HEK293T (cell line): ENCODE results near the gene NOTCH1.

Experiments
- CTCF ChIA-PET: fragments of 350-600 bp; formaldehyde crosslinking; extraction: SDS; loops from one replicate; lab custom pipeline; 2021; ENCODE audit warnings: antibody characterized with exemption, inconsistent platforms; lab: Yijun Ruan, JAX
- POLR2A ChIA-PET: fragments of 350-600 bp; formaldehyde crosslinking; extraction: SDS; loops from one replicate; lab custom pipeline; 2020; ENCODE audit warnings: antibody characterized with exemption, inconsistent platforms; lab: Yijun Ruan, JAX
- DNase-seq: peaks from one replicate; pipeline ENCODE4 v3.0.0; 2012; ENCODE audit warnings: mixed read lengths; ENCODE audit errors: extremely low spot score
- ARNT ChIP-seq: fragments of 450-650 bp; IDR thresholded peaks from 2 replicates; pipeline ENCODE4 v1.6.1; 2017; ENCODE audit warnings: mild to moderate bottlenecking
- BHLHE40 ChIP-seq: fragments of 450-650 bp; IDR thresholded peaks from 2 replicates; pipeline ENCODE4 v1.6.1; 2016; ENCODE audit warnings: mild to moderate bottlenecking, moderate library complexity, borderline replicate concordance
- CTBP1 ChIP-seq: fragments of 450-650 bp; IDR thresholded peaks from 2 replicates; pipeline ENCODE4 v1.6.1; 2016; ENCODE audit warnings: borderline replicate concordance
- ELF4 ChIP-seq: fragments of 450-650 bp; IDR thresholded peaks from 2 replicates; pipeline ENCODE4 v1.6.1; 2017; ENCODE audit warnings: antibody characterized with exemption
- FOXA1 ChIP-seq: fragments of 450-650 bp; IDR thresholded peaks from 2 replicates; pipeline ENCODE4 v1.6.1; 2016; ENCODE audit warnings: mild to moderate bottlenecking
- FOXK2 ChIP-seq: fragments of 450-650 bp; IDR thresholded peaks from 2 replicates; pipeline ENCODE4 v1.6.1; 2016; ENCODE audit warnings: mild to moderate bottlenecking
- FOXM1 ChIP-seq: fragments of 450-650 bp; IDR thresholded peaks from 2 replicates; pipeline ENCODE4 v1.6.1; 2017; ENCODE audit warnings: mild to moderate bottlenecking, borderline replicate concordance
- HDGF ChIP-seq: fragments of 450-650 bp; IDR thresholded peaks from 2 replicates; pipeline ENCODE4 v1.6.1; 2017; ENCODE audit warnings: antibody characterized with exemption, borderline replicate concordance
- L3MBTL2 ChIP-seq: fragments of 450-650 bp; conservative IDR thresholded peaks from 2 replicates; pipeline ENCODE4 v1.6.1; 2016; ENCODE audit warnings: mild to moderate bottlenecking
- LEF1 ChIP-seq: fragments of 450-650 bp; IDR thresholded peaks from 2 replicates; pipeline ENCODE4 v1.6.1; 2017; ENCODE audit warnings: mild to moderate bottlenecking, borderline replicate concordance
- NFRKB ChIP-seq: fragments of 450-650 bp; IDR thresholded peaks from 2 replicates; pipeline ENCODE4 v1.6.1; 2016; ENCODE audit warnings: mild to moderate bottlenecking, moderate library complexity
- PKNOX1 ChIP-seq: fragments of 450-650 bp; IDR thresholded peaks from 2 replicates; pipeline ENCODE4 v1.6.1; 2016
- SP1 ChIP-seq: fragments of 450-650 bp; IDR thresholded peaks from 2 replicates; pipeline ENCODE4 v1.6.1; 2017
- SUZ12 ChIP-seq: fragments of 450-650 bp; IDR thresholded peaks from 2 replicates; pipeline ENCODE4 v1.6.1; 2016; ENCODE audit warnings: mild to moderate bottlenecking
- TARDBP ChIP-seq: fragments of 450-650 bp; IDR thresholded peaks from 2 replicates; pipeline ENCODE4 v1.6.1; 2016
- ZNF384 ChIP-seq: fragments of 450-650 bp; IDR thresholded peaks from 2 replicates; pipeline ENCODE4 v1.6.1; 2016

The NOTCH1 gene

GRCh38 chr9:136566901-136567300 lies 21.1 kb upstream of the NOTCH1 start:
- no peak for DNase-seq
- ChIA-PET POLR2A (no interaction called here), CTCF (no interaction called here)
- TF ChIP-seq FOXA1 (no peak), NFRKB (no peak), FOXM1 (no peak), LEF1 (no peak), SP1 (no peak), TARDBP (no peak), ELF4 (no peak), ZNF384 (no peak), L3MBTL2 (no peak), ARNT (no peak), BHLHE40 (no peak), CTBP1 (no peak), SUZ12 (no peak), FOXK2 (no peak), HDGF (no peak), PKNOX1 (no peak)

DNA sequence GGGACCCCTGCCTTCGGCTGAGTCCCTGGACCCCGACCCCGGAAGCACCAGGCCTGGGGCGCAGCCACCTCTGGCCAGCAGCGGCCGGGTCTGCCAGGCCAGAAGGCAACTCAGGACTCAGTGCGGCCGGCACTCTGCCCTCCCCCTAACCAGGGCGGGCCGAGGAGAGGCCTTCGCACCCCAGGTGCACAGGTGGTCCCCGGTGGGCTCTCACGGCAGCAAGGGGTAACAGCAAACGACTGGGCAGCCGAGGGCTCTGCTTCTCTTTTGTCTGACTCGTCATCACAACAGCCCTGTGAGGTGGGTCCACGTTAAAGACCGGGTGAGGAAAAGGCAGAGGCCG lies 20.7 kb upstream of the NOTCH1 start:
- DNase-seq, result no peak
- no peak for TF ChIP-seq HDGF
- TF ChIP-seq LEF1, result no peak
- no peak for TF ChIP-seq ARNT
- TF ChIP-seq NFRKB, result no peak
- TF ChIP-seq FOXK2, result no peak
- TF ChIP-seq SP1, result no peak
- TF ChIP-seq TARDBP, result no peak
- TF ChIP-seq SUZ12, result no peak
- no peak for TF ChIP-seq ELF4
- TF ChIP-seq FOXM1, result no peak
- TF ChIP-seq L3MBTL2, result no peak
- TF ChIP-seq PKNOX1, result no peak
- TF ChIP-seq ZNF384, result no peak

GRCh38 chr9:136565715-136566552 lies 20.1 kb upstream of the NOTCH1 start:
- TF ChIP-seq L3MBTL2, result no peak
- ChIA-PET POLR2A (no interaction called here), CTCF (no interaction called here)
- DNase-seq, result no peak

More for the DNA sequence above, 20.7 kb upstream of the NOTCH1 start:
- ChIA-PET CTCF (no interaction called here), POLR2A (no interaction called here)

DNA sequence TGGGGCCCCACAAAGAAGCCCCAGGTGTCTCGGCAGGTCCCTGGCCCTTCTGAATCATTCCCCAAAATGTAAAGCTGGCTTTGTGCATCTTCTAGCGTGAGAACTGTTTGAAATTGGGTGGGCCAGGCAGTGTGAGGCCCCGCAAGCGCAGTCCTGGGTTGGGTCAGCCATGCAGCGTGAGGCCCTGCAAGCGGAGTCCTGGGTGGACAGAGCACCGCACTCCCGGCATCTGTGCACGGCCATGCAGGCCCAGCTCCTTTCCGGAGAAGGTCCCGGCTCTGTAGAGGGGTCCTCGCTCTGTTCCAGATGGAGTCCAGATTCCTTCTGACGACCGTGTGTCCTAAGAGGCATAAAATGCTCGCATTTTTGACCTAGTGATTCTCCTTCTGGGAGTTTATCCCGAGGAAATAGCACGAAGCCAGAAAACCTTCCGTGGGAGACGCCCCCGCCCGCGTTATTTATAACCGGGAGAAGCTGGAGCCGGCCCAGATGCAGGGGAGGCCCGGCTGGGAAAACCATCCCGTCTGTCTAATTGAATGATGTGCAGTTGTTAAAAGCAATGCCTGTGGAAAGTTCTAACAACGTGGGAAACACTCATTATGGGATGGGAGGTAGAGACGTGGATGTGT lies 19.4 kb upstream of the NOTCH1 start:
- DNase-seq, result no peak
- TF ChIP-seq BHLHE40 (no peak), HDGF (no peak)
- ChIA-PET POLR2A (no interaction called here), CTCF (no interaction called here)

GRCh38 chr9:136564379-136564988 lies 18.6 kb upstream of the NOTCH1 start:
- POLR2A ChIA-PET, result no interaction called here
- DNase-seq, result no peak
- TF ChIP-seq FOXM1, result no peak
- TF ChIP-seq TARDBP, result no peak
- no peak for TF ChIP-seq ELF4
- TF ChIP-seq ARNT, result no peak
- CTCF ChIA-PET, result interaction anchor here (1.0 kb wide), 1 partner anchor 76 kb away, joined by 4 read pairs; no protein-coding TSS in a partner anchor

DNA sequence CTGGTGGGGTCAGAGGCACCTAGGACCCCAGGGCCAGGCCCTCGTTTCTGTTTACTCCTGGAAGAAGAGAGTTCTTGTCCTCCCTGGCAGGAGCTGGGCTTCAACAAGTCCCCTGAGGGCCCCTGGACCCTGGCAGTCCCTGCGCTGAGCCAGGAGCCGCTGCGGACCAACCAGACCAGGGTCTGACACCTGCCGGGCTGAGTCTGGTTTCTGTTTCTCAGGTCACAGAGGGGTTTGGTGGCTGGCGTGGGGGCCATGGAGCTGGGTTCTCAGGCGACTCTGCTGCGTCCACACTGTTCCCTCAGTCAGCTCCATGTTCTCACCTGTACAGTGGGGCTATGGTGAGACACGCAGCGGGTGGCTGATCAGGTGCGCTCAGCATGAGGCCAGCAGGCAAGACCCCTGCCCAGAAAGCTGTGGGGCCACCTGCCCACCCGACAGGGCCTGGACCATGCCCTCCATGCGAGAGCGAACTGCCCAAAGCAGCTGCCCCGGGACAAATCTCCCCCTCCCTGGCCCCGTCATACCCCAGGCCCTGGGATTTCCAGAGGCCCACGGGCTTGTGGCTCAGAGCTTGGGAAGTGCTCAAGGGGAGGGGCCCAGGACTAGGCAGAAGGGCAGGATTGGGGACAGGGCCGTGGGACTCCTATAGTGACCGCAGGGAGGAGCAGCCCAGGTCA lies 17.9 kb upstream of the NOTCH1 start:
- TF ChIP-seq TARDBP (no peak), SP1 (no peak), L3MBTL2 (no peak), ELF4 (no peak), FOXA1 (no peak), CTBP1 (no peak), ARNT (no peak), LEF1 (no peak)
- CTCF ChIA-PET, result interaction anchor here (1.0 kb wide), 1 partner anchor 76 kb away, joined by 4 read pairs; no protein-coding TSS in a partner anchor
- POLR2A ChIA-PET, result no interaction called here
- DNase-seq, result no peak
